Kidney tubule cell (primary cell): Measurements from ENCODE around the gene ASB6.
"Not testable (repeated sequence)": the region's sequence is repeated elsewhere in the genome, so short reads cannot be mapped to it uniquely, and the experiment has no call there.

Source experiments
- DNase-seq: peaks from one replicate; pipeline ENCODE4 v3.0.0-alpha.2; 2018; ENCODE audit warnings: low spot score

ASB6 gene

GRCh38 chr9:129606161-129607026 is 35.6 kb downstream of the ASB6 start:
- DNase-seq, result no peak

GRCh38 chr9:129604766-129605163 is 37.2 kb downstream of the ASB6 start:
- DNase-seq, result no peak

GRCh38 chr9:129604056-129604765 is 37.7 kb downstream of the ASB6 start:
- no peak for DNase-seq

- DNase-seq, result no peak
These were observed 39.1 kb downstream of the ASB6 start for GRCh38 chr9:129602598-129603415.

GRCh38 chr9:129601082-129601674 is 40.8 kb downstream of the ASB6 start:
- DNase-seq, result no peak

GRCh38 chr9:129598089-129598596 is 43.8 kb downstream of the ASB6 start:
- no peak for DNase-seq

GRCh38 chr9:129597355-129598088 is 44.4 kb downstream of the ASB6 start:
- peak; percentile 76 for DNase-seq

- DNase-seq, result peak; percentile 67
These were observed 45.2 kb downstream of the ASB6 start for GRCh38 chr9:129596541-129597331.

GRCh38 chr9:129595903-129596540 is 45.9 kb downstream of the ASB6 start:
- DNase-seq, result no peak

- DNase-seq, result peak; percentile 22
These were observed 46.6 kb downstream of the ASB6 start for GRCh38 chr9:129595311-129595741.

GRCh38 chr9:129594632-129595031 is 47.3 kb downstream of the ASB6 start:
- DNase-seq, result no peak

- not testable (repeated sequence) for DNase-seq
These were observed 49.2 kb downstream of the ASB6 start for GRCh38 chr9:129592790-129593189.

- no peak for DNase-seq
These were observed 50.0 kb downstream of the ASB6 start for GRCh38 chr9:129591916-129592315.

- no peak for DNase-seq
These were observed 51.5 kb downstream of the ASB6 start for GRCh38 chr9:129590466-129590865.

GRCh38 chr9:129587487-129588262 is 54.3 kb downstream of the ASB6 start:
- no peak for DNase-seq

- DNase-seq, result no peak
These were observed 55.3 kb downstream of the ASB6 start for GRCh38 chr9:129586685-129587084.

- no peak for DNase-seq
These were observed 55.7 kb downstream of the ASB6 start for GRCh38 chr9:129586245-129586644.

GRCh38 chr9:129585352-129585751 is 56.6 kb downstream of the ASB6 start:
- no peak for DNase-seq
